ENCODE results near the gene TTLL5. TPM values are rescaled to one million over a fixed set of nuclear protein-coding genes. Genes with fewer than 3 reads are reported as not detected.

TTLL5 gene
- total RNA-seq, 1 donor from 2014 or later: 15.5 TPM

- TF ChIP-seq CTCF (IDR thresholded peaks at IDR 0.05; ENCODE audit: insufficient read depth, low read length, severe bottlenecking): no peak
- no peak for FAIRE-seq
- Histone ChIP-seq H3K4me3 (ENCODE audit: low read depth, low read length) (no peak overlapping the region), H3K36me3 (ENCODE audit: control insufficient read depth, insufficient read depth, low read length) (no peaks in the 10 kb centered on the region), H3K27me3 (ENCODE audit: control insufficient read depth, insufficient read depth, low read length) (no peaks in the 10 kb centered on the region)
- no peak for DNase-seq (ENCODE audit: low read depth)
These were observed 36.0 kb upstream of the TTLL5 start for GRCh38 chr14:75625034-75625433.

GRCh38 chr14:75626396-75626795 lies 34.6 kb upstream of the TTLL5 start:
- no peak for TF ChIP-seq CTCF (IDR thresholded peaks at IDR 0.05; ENCODE audit: insufficient read depth, low read length, severe bottlenecking)
- FAIRE-seq (no peak), DNase-seq (ENCODE audit: low read depth) (no peak)
- no peak overlapping the region for H3K4me3 ChIP-seq (ENCODE audit: low read depth, low read length)
- no peaks in the 10 kb centered on the region for H3K27me3 ChIP-seq (ENCODE audit: control insufficient read depth, insufficient read depth, low read length)
- no peaks in the 10 kb centered on the region for H3K36me3 ChIP-seq (ENCODE audit: control insufficient read depth, insufficient read depth, low read length)

GRCh38 chr14:75626863-75627262 lies 34.2 kb upstream of the TTLL5 start:
- TF ChIP-seq CTCF (IDR thresholded peaks at IDR 0.05; ENCODE audit: insufficient read depth, low read length, severe bottlenecking): no peak
- no peaks in the 10 kb centered on the region for H3K36me3 ChIP-seq (ENCODE audit: control insufficient read depth, insufficient read depth, low read length)
- no peak for FAIRE-seq
- no peak overlapping the region for H3K4me3 ChIP-seq (ENCODE audit: low read depth, low read length)
- no peak for DNase-seq (ENCODE audit: low read depth)
- no peaks in the 10 kb centered on the region for H3K27me3 ChIP-seq (ENCODE audit: control insufficient read depth, insufficient read depth, low read length)

- DNase-seq (ENCODE audit: low read depth) (no peak), FAIRE-seq (no peak)
- Histone ChIP-seq H3K27me3 (ENCODE audit: control insufficient read depth, insufficient read depth, low read length) (no peaks in the 10 kb centered on the region), H3K4me3 (ENCODE audit: low read depth, low read length) (no peak overlapping the region), H3K36me3 (ENCODE audit: control insufficient read depth, insufficient read depth, low read length) (no peaks in the 10 kb centered on the region)
- no peak for TF ChIP-seq CTCF (IDR thresholded peaks at IDR 0.05; ENCODE audit: insufficient read depth, low read length, severe bottlenecking)
These were observed 33.6 kb upstream of the TTLL5 start for GRCh38 chr14:75627406-75627805.

- no peak for TF ChIP-seq CTCF (IDR thresholded peaks at IDR 0.05; ENCODE audit: insufficient read depth, low read length, severe bottlenecking)
- H3K27me3 ChIP-seq (ENCODE audit: control insufficient read depth, insufficient read depth, low read length): no peaks in the 10 kb centered on the region
- H3K36me3 ChIP-seq (ENCODE audit: control insufficient read depth, insufficient read depth, low read length): no peaks in the 10 kb centered on the region
- no peak for DNase-seq (ENCODE audit: low read depth)
- FAIRE-seq: no peak
- no peak overlapping the region for H3K4me3 ChIP-seq (ENCODE audit: low read depth, low read length)
These were observed 32.2 kb upstream of the TTLL5 start for GRCh38 chr14:75628816-75629215.

- Histone ChIP-seq H3K27me3 (ENCODE audit: control insufficient read depth, insufficient read depth, low read length) (no peaks in the 10 kb centered on the region), H3K4me3 (ENCODE audit: low read depth, low read length) (no peak overlapping the region), H3K36me3 (ENCODE audit: control insufficient read depth, insufficient read depth, low read length) (no peaks in the 10 kb centered on the region)
- DNase-seq (ENCODE audit: low read depth): no peak
- no peak for FAIRE-seq
- TF ChIP-seq CTCF (IDR thresholded peaks at IDR 0.05; ENCODE audit: insufficient read depth, low read length, severe bottlenecking): no peak
These were observed 30.2 kb upstream of the TTLL5 start for GRCh38 chr14:75630695-75631452.
